ENCODE results near the gene ALKBH2. TPM values are rescaled to one million over a fixed set of nuclear protein-coding genes. Genes with fewer than 3 reads are reported as not detected.

Gene ALKBH2
- total and polyA plus RNA-seq, 2 of the 8 experiments (the other 6 are each of a cell fraction or from before 2014, with no cell fraction given), result 19.1 to 22.5 TPM

GRCh38 chr12:109074866-109075265 lies 18.4 kb downstream of the ALKBH2 start:
- POLR2A ChIA-PET (ENCODE audit: partially characterized antibody), result no interaction called here
- no peak overlapping the region for H3K27ac ChIP-seq (ENCODE audit: low read depth, low read length)
- H3K23ac ChIP-seq (ENCODE audit: insufficient read length), result no peak overlapping the region
- H3K79me2 ChIP-seq (ENCODE audit: control insufficient read depth in 1 of 2, insufficient read depth in 2 of 2, low read length in 2 of 2), result no peaks in the 10 kb centered on the region
- peaks cover 0 to 6% (median 0%) of the 10 kb centered on the region in 4 experiments; a peak in 2 of 7 replicates for H3K4me1 ChIP-seq (replicated peaks in 1 of 4; ENCODE audit: control insufficient read depth in 3 of 4, insufficient read depth in 4 of 4, low read length in 3 of 4)
- no peak for TF ChIP-seq EP300 (IDR thresholded peaks at IDR 0.05; ENCODE audit: borderline replicate concordance in 1 of 2, low read depth in 2 of 2, low read length in 2 of 2)
- no peak for TF ChIP-seq CHD2 (IDR thresholded peaks at IDR 0.05; ENCODE audit: low read length)
- TF ChIP-seq SRF (IDR thresholded peaks at IDR 0.05; ENCODE audit: low read depth, low read length), result no peak
- no peak for TF ChIP-seq NRF1 (IDR thresholded peaks at IDR 0.05; ENCODE audit: low read depth, low read length)
- TF ChIP-seq SAP30 (IDR thresholded peaks at IDR 0.05; ENCODE audit: insufficient read depth, insufficient replicate concordance, low read length), result no peak
- no peak for TF ChIP-seq KDM1A (IDR thresholded peaks at IDR 0.05; ENCODE audit: borderline replicate concordance, low read length)
- TF ChIP-seq CHD1 (IDR thresholded peaks at IDR 0.05; ENCODE audit: low read depth, low read length), result no peak
- no peak overlapping the region for H2BK12ac ChIP-seq (ENCODE audit: low read depth, low read length)
- H3K9ac ChIP-seq (replicated peaks in 1 of 4; ENCODE audit: extremely low read depth in 1 of 4, low read depth in 3 of 4, low read length in 3 of 4), result no peak overlapping the region
- H2BK5ac ChIP-seq (ENCODE audit: low read depth, low read length), result no peak overlapping the region
- no peak overlapping the region for H2BK15ac ChIP-seq (ENCODE audit: low read length)
- H4K20me1 ChIP-seq (replicated peaks in 1 of 2; ENCODE audit: control insufficient read depth in 1 of 2, insufficient read depth in 2 of 2, low read length in 2 of 2), result no peaks in the 10 kb centered on the region
- H2BK120ac ChIP-seq (replicated peaks; ENCODE audit: low read depth, low read length), result no peak overlapping the region
- H3K9me3 ChIP-seq (ENCODE audit: insufficient read depth in 2 of 2, low read depth in 1 of 2, low read length in 1 of 2), result no peaks in the 10 kb centered on the region
- no peak overlapping the region for H3K4me3 ChIP-seq (ENCODE audit: extremely low read depth in 1 of 4, insufficient read depth in 2 of 4, low read depth in 3 of 4, low read length in 4 of 4)
- H3K27me3 ChIP-seq (replicated peaks in 1 of 4; ENCODE audit: control insufficient read depth in 3 of 4, extremely low read depth in 1 of 4, insufficient read depth in 3 of 4, low read length in 3 of 4), result no peaks in the 10 kb centered on the region
- H4K91ac ChIP-seq (replicated peaks; ENCODE audit: insufficient read length, low read length), result no peak overlapping the region
- DNase-seq (ENCODE audit: low read depth in 1 of 2, low spot score in 2 of 2) (no peak), FAIRE-seq (no peak)
- H3K14ac ChIP-seq (ENCODE audit: insufficient read length), result no peak overlapping the region
- H3K4ac ChIP-seq (replicated peaks; ENCODE audit: insufficient read length, low read depth, low read length), result no peak overlapping the region
- no peak overlapping the region for H2AK5ac ChIP-seq (ENCODE audit: low read depth, low read length)
- H2BK20ac ChIP-seq (ENCODE audit: low read length), result no peak overlapping the region
- H3K18ac ChIP-seq (ENCODE audit: extremely low read depth, low read length), result no peak overlapping the region
- no peaks in the 10 kb centered on the region; a peak in 1 of 8 replicates for H3K36me3 ChIP-seq (ENCODE audit: control insufficient read depth in 2 of 4, insufficient read depth in 4 of 4, low read length in 3 of 4)
- CTCF ChIA-PET (ENCODE audit: partially characterized antibody), result no interaction called here
- no peak overlapping the region for H4K5ac ChIP-seq (ENCODE audit: insufficient read length, low read depth, low read length)
- no peaks in the 10 kb centered on the region for H3K79me1 ChIP-seq (ENCODE audit: low read depth, low read length)
- H4K8ac ChIP-seq (ENCODE audit: extremely low read depth, insufficient read depth, low read length), result no peak overlapping the region
- H3K4me2 ChIP-seq (ENCODE audit: insufficient read depth in 1 of 2, low read depth in 2 of 2, low read length in 2 of 2), result no peak overlapping the region
- H2AFZ ChIP-seq (ENCODE audit: low read length), result no peak overlapping the region
- H3K23me2 ChIP-seq (ENCODE audit: low read depth, low read length), result peaks cover 2% of the 10 kb centered on the region; the same call in 1 of the 2 replicates
- H3K56ac ChIP-seq (replicated peaks; ENCODE audit: insufficient read length, low read depth, low read length), result no peak overlapping the region

Measured in H1 (cell line).